HT1080 (cell line): Measurements from ENCODE around the gene PYCR2. TPM values are rescaled to one million over a fixed set of nuclear protein-coding genes. Genes with fewer than 3 reads are reported as not detected.
"Not testable (repeated sequence)": the region's sequence is repeated elsewhere in the genome, so short reads cannot be mapped to it uniquely, and the experiment has no call there.

Experiments
- DNase-seq: peaks from one replicate; pipeline ENCODE4 v3.0.0-alpha.2; 2015; ENCODE audit warnings: low read depth
- total RNA-seq: library from RNA; depleted of rRNA; stranded (reverse); fragments of >200 nt; shearing (Covaris generic); gene quantifications from 2 replicates; pipeline ENCODE4 v1.2.3, GENCODE V29; 2014

PYCR2 gene
- total RNA-seq, 1 experiment from 2014 or later = 65.9 TPM

GRCh38 chr1:225892307-225892706 is 31.7 kb downstream of the PYCR2 start:
- DNase-seq = no peak

GRCh38 chr1:225891229-225891972 is 32.6 kb downstream of the PYCR2 start:
- peak; percentile 79 for DNase-seq

GRCh38 chr1:225890346-225891228 is 33.5 kb downstream of the PYCR2 start:
- DNase-seq = no peak

GRCh38 chr1:225889743-225890142 is 34.3 kb downstream of the PYCR2 start:
- no peak for DNase-seq

DNA sequence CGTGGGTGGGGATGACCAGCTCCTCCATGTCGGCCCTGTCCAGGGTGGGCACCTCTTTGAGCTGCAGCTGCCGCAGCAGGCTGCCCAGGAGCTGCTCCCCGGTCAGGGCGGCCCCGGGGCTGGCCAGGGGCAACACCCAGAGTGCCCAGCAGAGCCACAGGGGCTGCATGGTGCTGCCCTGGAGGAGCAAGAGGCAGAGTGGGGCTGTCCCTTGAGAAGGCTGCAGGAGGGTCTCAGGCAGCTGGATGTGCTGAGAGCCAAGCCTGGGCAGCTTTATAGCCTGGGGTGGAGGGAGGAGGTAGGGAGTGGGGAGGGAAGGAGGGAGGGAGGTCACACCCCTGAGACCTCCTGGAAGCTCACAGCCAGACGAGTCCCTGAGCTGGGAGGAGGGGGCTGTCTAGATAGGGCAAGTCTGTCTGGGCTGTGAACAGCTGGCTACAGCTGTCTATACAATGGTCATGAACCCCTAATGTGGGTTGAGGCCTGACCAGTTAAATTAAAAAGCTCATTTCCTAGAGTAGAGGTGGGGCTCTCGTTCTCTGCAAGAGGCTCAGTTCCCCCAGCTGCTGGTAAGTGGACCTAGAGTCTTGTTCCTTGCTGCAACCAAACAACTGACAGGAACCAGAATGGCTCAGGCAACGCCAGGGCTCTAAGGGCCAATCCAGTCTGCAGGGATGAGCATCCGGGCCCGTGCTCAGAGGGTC is 35.0 kb downstream of the PYCR2 start, which contains the start of gene LEFTY1:
LEFTY1 (minus strand) TSS at position 249 of the 704 bp plus-strand sequence; CDS start at position 169, 80 bp downstream.
- DNase-seq = no peak

DNA sequence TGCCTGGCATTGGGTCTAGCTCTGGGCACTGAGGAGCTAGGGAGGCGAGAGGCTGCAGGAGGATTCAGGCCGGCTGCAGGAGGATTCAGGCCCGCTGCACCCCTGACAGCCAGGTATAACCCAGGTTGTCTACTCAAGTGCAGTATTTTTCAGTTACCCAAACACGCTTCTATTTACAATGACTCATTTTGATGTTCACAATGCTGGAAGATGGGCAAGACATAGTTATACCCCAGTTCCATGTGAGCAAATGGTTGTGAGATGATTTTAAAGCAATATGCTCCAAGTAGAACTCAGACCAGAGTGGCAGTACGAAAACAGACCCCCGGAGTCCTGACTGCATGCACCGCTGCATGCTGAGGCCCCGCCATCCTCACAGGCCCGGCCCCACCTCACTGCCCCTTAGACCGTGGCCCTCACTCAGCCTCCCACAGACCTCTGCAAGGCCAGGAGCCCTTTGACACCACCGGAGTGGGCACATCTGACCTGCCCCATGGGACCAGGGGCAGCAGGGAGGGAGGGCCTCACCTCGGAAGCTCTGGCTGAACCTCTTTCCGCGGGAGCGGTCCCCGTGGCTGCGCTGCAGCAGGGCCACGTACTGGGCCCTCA is 35.7 kb downstream of the PYCR2 start:
- DNase-seq = no peak

- not testable (repeated sequence) for DNase-seq
These were observed 36.3 kb downstream of the PYCR2 start for GRCh38 chr1:225887554-225888288.

GRCh38 chr1:225887030-225887314 is 37.1 kb downstream of the PYCR2 start:
- DNase-seq = no peak

DNA sequence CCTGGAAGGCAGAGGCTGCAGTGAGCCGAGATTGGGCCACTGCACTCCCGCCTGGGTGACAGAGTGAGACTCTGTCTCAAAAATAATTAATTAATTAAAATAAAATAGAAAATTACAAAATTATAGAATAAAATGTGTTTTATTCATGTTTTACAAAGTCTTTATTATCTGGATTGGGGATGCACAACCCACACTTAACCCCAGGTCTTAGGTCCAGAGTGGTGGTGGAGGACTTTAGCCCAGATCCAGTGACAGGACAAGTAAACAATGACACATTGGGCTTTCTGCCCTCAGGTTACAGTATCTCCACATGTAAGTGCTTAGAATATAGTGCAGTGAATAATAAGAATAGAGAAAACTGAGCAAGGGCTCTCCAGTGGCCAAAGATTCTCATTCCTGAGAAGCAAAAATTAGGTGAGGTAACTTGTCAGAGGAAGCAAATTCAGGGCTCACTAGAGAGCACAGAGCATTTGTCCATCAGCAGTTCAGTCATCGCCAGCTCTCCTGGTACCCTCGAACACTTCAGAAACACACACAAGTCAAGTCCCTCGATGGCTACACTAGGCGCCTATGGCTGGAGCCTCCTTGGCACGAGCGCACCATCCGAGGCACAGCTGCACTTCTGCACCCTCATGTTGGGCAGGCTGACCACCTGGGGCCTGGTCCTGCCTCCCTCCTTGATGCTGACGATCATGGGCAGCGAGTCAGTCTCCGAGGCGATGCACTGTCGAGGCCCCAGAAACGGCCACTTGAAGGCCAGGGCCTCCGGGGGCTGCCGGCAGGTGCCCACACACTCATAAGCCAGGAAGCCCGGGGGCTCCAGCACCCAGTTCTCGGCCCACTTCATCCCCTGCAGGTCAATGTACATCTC is 37.7 kb downstream of the PYCR2 start:
- no peak for DNase-seq

DNA sequence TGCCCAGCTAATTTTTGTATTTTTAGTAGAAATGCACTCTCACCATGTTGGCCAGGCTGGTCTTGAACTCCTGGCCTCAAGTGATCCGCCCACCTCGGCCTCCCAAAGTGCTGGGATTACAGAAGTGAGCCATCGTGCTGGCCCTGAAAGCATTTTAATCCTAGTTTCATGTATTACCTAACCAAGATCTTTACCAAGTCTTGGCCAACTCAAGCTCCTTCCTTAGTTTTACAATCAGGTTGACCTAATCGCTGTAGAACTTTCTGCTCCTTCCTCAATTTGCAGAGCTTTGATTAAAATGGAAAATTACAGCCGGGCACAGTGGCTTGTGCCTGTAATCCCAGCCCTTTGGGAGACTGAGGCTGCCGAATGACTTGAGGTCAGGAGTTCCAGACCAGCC is 38.7 kb downstream of the PYCR2 start:
- DNase-seq = no peak

- DNase-seq = no peak
These were observed 40.3 kb downstream of the PYCR2 start for GRCh38 chr1:225883616-225884265.

- peak; percentile 45 for DNase-seq
These were observed 41.1 kb downstream of the PYCR2 start for GRCh38 chr1:225882694-225883615.

DNA sequence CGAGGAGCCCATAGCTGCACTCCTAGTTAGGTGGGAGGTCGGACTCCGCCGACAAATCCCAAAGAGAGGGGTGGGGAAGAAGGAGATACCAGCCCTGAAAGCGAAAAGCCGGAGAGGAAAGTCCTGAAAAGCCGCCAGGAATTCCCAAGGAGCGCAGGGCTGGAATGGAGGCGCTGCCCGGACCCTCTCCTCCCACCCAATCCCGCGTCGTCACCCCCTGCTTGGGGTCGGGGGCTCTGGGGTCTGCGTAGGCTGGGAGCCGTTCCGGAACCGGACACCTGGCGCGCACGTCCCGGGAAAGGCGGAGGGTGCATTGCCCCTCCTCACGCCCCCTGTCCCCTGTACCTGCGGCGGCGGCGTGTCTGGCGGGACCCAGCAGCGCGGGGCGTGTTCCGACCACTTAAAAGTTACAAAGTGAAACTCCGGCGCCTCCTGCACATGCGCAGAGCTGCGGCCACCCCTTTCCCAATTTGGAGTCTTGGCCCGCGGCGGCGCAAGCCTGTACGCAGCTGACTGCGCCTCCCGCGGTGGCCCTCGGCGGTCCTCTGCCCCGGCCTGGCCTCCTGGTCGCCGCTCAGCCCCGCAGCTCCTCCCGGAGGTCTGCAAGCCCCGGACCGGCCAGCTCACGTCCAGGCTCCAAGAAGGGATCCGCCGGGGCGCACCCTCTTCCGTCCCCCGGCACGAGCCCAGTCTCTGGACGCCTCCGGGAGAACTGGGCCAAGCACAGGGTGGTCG is 41.9 kb downstream of the PYCR2 start, which contains the start of gene TMEM63A:
TMEM63A (minus strand) TSS at position 422 of the 735 bp plus-strand sequence. CDS start 4,800 bp downstream, outside the sequence.
- peak; percentile 72 for DNase-seq

DNA sequence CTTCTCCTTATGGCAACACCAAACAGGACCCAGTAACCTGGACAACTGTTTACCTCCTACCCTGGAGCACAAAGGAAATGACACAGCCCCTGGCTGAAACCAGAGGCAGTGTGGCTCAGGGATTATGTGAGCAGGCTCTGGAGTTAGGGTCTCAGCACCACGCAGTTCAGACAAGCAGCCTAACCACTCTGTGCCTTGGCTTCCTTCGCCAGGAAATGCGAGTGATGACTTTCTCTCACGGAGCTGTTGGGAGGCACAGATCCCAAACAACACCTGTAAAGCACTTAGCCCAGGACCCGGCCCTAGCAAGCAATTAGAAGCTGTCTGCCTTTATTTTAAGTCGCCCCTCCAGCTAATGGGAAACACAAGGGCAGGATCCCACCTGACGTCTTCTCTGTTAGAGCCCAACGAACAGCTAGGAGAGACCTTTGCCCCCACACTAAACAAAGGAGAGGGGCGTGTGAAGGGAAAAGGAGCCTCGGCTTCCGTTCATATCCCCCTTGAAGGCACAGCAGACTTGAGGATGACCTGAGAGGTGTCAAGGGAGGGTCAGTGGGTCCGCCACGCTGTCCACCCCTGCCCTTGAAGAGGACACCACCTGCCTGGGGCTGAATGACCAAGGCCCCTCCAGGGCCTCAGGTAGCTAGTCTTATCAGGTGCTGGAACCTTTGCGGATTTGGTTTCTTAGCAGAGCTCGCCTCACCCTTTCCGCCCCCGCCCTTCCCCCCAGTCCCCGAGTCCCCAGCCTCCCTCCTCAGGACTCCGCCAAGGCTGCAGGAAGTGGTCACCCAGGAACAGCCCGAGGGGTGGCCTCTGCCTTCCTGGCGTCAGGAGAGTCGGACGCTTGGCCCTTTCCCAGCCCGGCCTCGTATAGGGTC is 42.7 kb downstream of the PYCR2 start:
- DNase-seq = peak; percentile 60

DNA sequence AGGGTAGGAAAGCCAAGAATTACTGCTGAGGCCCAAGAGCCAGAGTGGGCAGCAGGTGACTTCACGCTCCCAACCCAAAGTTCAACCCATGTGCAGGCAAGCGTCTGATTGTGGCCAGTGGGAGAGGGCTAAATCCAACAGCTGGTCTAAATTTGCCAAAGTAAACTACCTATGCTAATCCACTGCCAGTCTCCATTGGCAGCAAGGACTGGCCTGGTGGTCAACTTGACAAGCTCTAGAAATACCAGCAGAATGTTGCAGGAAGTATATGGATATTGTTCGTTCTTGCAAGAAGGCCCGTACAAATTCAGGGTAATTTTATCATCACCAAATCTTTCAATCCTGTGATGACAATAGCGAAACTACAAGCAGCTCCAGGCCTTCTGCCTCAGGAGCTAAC is 43.4 kb downstream of the PYCR2 start:
- DNase-seq = no peak

GRCh38 chr1:225880222-225880588 is 43.8 kb downstream of the PYCR2 start:
- no peak for DNase-seq
